Peyer's patch (tissue), 4 donors: Measurements from ENCODE around the gene BACE1.

Experiments
- POLR2A ChIP-seq, 2 donors: fragments of 450-650 bp; IDR thresholded peaks; one replicate each; pipeline ENCODE4 v1.5.1; 2017; ENCODE audit warnings: antibody characterized with exemption in 2 of 2, mild to moderate bottlenecking in 2 of 2, moderate library complexity in 2 of 2
- TF ChIP-seq, protein P1 (sequence below), 6 experiments: fragments of 450-650 bp in 4 of 6; fragments of 200-600 bp in 2 of 6; sonication (generic) in 1 of 6; IDR thresholded peaks; one replicate each; pipeline ENCODE4 v1.5.1; 2017 to 2019; ENCODE audit warnings: antibody characterized with exemption in 6 of 6, mild to moderate bottlenecking in 3 of 6, moderate library complexity in 1 of 6

DNA sequence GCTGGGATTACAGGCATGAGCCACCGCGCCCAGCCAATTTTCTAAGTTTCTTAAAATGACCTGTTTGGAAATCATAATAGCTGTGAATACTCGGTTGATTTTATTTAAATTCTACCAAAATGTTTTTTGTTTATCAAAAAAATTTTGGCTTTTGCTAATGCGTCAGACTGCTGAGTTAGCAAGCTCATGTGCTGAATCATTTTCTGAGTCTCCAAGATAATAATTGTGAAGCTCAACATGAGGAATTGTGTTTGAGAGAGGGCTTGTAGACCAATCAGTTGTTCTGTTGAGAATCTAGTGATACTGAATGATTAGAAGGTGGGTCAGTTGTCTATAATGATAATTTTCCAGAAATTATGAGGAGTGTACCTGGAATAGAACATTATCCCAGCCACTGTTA lies 67.7 kb downstream of the BACE1 start:
- TF ChIP-seq, protein P1, sequence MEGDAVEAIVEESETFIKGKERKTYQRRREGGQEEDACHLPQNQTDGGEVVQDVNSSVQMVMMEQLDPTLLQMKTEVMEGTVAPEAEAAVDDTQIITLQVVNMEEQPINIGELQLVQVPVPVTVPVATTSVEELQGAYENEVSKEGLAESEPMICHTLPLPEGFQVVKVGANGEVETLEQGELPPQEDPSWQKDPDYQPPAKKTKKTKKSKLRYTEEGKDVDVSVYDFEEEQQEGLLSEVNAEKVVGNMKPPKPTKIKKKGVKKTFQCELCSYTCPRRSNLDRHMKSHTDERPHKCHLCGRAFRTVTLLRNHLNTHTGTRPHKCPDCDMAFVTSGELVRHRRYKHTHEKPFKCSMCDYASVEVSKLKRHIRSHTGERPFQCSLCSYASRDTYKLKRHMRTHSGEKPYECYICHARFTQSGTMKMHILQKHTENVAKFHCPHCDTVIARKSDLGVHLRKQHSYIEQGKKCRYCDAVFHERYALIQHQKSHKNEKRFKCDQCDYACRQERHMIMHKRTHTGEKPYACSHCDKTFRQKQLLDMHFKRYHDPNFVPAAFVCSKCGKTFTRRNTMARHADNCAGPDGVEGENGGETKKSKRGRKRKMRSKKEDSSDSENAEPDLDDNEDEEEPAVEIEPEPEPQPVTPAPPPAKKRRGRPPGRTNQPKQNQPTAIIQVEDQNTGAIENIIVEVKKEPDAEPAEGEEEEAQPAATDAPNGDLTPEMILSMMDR (IDR thresholded peaks at IDR 0.05), result no peak
- no peak for TF ChIP-seq POLR2A (IDR thresholded peaks at IDR 0.05)
